GM18508 (cell line): ENCODE data around the gene PDE4D.
"Not testable (repeated sequence)": the region's sequence is repeated elsewhere in the genome, so short reads cannot be mapped to it uniquely, and the experiment has no call there.

ENCODE experiments used
- ATAC-seq: cut with Tn5 transposase; IDR thresholded peaks from one replicate; pipeline ENCODE4 v1.9.1; 2021; ENCODE audit warnings: moderate number of reproducible peaks; ENCODE audit not compliant: insufficient read depth, unreplicated experiment

The PDE4D gene

GRCh38 chr5:59749782-59750520, 143.6 kb downstream of the PDE4D start:
- ATAC-seq: no peak

- ATAC-seq: not testable (repeated sequence)
These were observed 145.4 kb downstream of the PDE4D start for GRCh38 chr5:59748036-59748663.

- ATAC-seq: no peak
These were observed 147.2 kb downstream of the PDE4D start for GRCh38 chr5:59746241-59746765.

GRCh38 chr5:59745415-59745863, 148.1 kb downstream of the PDE4D start:
- ATAC-seq: no peak

GRCh38 chr5:59744531-59744992, 149.0 kb downstream of the PDE4D start:
- ATAC-seq: no peak

- ATAC-seq: no peak
These were observed 151.9 kb downstream of the PDE4D start for GRCh38 chr5:59741599-59741998.

- ATAC-seq: no peak
These were observed 155.5 kb downstream of the PDE4D start for GRCh38 chr5:59738024-59738423.

- no peak for ATAC-seq
These were observed 160.7 kb downstream of the PDE4D start for GRCh38 chr5:59732806-59733205.

GRCh38 chr5:59732301-59732700, 161.2 kb downstream of the PDE4D start:
- ATAC-seq: no peak

GRCh38 chr5:59731809-59732208, 161.7 kb downstream of the PDE4D start:
- ATAC-seq: no peak

GRCh38 chr5:59729820-59730219, 163.7 kb downstream of the PDE4D start:
- no peak for ATAC-seq

- no peak for ATAC-seq
These were observed 164.2 kb downstream of the PDE4D start for GRCh38 chr5:59729357-59729756.

- no peak for ATAC-seq
These were observed 165.2 kb downstream of the PDE4D start for GRCh38 chr5:59728356-59728755.

- no peak for ATAC-seq
These were observed 166.3 kb downstream of the PDE4D start for GRCh38 chr5:59727186-59727585.

- ATAC-seq: no peak
These were observed 168.1 kb downstream of the PDE4D start for GRCh38 chr5:59725392-59725767.

GRCh38 chr5:59724482-59725391, 168.8 kb downstream of the PDE4D start:
- peak; percentile 94 for ATAC-seq

GRCh38 chr5:59722874-59723273, 170.7 kb downstream of the PDE4D start:
- no peak for ATAC-seq

GRCh38 chr5:59721741-59722140, 171.8 kb downstream of the PDE4D start:
- no peak for ATAC-seq

GRCh38 chr5:59720063-59720462, 173.5 kb downstream of the PDE4D start:
- ATAC-seq: no peak

- ATAC-seq: no peak
These were observed 176.5 kb downstream of the PDE4D start for GRCh38 chr5:59716966-59717500.
